ENCODE measurements around the gene MED6.
A peak's percentile ranks its signal among the peaks of the same experiment; 100 is the strongest.

The MED6 gene, protein sequence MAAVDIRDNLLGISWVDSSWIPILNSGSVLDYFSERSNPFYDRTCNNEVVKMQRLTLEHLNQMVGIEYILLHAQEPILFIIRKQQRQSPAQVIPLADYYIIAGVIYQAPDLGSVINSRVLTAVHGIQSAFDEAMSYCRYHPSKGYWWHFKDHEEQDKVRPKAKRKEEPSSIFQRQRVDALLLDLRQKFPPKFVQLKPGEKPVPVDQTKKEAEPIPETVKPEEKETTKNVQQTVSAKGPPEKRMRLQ

GRCh38 chr14:70600382-70601157 lies at the start of gene MED6:
TSS of gene MED6 (minus strand) at chr14:70600655. CDS start at chr14:70600637, 18 bp downstream.
- peak; percentile 84 to 88 for DNase-seq (ENCODE audit: low read depth in 2 of 2)

DNA sequence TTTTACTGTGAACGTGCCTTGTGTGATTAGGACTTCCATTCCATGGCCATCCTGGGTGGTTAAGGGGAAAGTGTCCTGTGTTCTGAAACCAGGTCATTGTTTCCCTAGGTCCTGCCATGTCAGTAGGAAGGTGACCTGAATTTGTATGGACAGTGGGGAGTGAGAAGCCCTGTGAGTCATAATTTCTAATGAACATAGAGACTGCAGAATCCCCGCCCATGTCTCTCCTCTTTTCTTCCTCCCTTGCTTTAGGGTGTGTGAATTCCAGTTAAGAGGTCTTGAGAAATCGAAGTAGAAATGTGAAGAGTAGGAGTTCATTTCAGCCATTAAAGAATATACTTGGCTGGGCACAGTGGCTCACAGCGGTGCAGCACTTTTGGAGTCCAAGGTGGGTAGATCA lies 49.3 kb upstream of the MED6 start:
- no peak for DNase-seq (ENCODE audit: low read depth in 2 of 2)

DNA sequence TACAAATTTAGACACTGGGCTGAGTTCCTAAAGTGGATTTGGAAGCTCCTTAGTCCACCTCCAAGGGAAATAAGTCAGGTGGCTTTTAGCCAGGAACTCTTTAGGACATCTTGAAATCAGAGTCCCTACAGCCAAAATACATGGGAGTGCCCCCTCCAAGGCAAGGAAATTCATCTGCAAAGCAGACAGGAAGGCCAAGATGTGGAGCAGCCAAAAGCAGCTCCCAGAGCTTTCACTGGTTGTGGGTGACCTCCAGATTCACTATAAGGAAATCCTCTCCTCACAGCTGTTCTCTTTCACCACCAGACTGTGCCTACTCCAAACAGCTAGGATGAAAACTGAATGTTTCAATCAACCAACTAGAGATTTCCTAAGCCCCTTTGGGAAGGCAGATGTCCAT lies 47.9 kb upstream of the MED6 start:
- no peak for DNase-seq (ENCODE audit: low read depth in 2 of 2)

GRCh38 chr14:70646705-70647104 lies 46.2 kb upstream of the MED6 start:
- no peak for DNase-seq (ENCODE audit: low read depth in 2 of 2)

GRCh38 chr14:70645892-70646291 lies 45.4 kb upstream of the MED6 start:
- no peak for DNase-seq (ENCODE audit: low read depth in 2 of 2)

DNA sequence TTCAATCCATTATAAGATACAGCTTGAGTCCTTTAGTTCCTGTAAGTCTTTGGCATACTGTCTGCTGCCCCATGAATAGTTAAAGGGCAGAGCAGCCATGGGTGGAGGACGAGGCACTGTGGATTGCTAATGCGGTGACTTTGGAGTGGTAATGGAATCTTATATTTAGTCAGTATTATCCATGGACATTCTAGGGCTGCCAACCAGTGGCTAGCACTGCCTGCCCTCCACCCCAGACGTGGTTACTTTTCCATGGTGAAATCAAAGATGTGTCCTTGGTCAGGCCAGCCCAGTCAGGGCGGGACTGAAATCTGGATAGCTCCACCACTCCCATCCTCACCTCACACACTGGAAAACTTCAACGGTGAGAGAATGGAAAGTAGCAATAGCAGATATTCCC lies 43.5 kb upstream of the MED6 start:
- no peak for DNase-seq (ENCODE audit: low read depth in 2 of 2)

- DNase-seq (ENCODE audit: low read depth in 2 of 2), result no peak
Measured at GRCh38 chr14:70642303-70643235, 42.1 kb upstream of the MED6 start.

- no peak for DNase-seq (ENCODE audit: low read depth in 2 of 2)
Measured at GRCh38 chr14:70641548-70642302, 41.3 kb upstream of the MED6 start, which contains the start of gene TTC9. TSS of gene TTC9 (plus strand) at chr14:70641916. CDS start at chr14:70642130, 214 bp downstream.

DNA sequence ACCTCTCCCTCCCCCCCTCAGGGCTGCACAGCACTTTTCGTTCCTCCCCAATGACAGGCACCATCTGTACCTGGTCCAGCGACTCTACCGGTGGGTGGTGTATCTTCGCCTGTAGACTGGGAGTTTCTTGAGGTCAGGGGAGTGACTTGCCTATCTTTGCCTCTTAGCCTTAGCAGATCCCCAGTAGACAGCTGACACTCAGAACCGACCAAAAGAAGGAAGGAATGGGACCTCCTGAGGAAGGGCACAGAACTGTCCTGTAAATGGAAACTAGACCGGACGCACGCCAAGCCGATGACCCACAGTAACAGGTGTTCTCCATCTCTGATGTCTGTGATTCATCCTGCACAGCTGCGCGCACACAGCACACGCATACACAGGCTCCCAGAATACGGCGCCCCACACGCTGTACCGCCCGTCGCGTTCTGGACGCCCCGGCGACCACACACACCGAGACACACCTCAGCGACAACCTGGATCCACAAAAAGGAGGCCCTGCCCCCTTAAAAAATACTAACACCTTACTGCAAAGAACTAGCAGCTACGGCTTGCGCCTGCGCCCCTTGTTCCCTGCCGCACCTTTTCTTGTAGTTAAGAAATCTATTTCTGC lies 40.6 kb upstream of the MED6 start:
- DNase-seq (ENCODE audit: low read depth in 2 of 2), result no peak

DNA sequence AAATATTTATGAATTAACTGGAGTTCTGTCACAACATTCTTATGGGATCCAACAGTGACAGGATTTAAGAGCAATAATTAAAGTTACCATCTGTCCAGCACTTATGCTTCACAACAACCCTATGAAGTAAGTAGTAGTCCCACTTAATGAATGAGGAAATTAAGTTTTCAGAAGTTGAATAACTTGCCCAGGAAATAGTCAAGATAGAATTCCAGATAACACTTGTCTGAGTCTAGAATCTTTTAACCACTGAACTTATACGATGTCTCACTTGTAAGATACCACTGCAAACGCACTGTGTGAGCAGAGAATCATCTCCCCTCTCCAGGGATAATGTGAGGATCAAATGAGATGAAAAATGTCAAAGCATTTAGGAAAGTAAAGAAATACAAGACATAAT lies 38.0 kb upstream of the MED6 start:
- DNase-seq (ENCODE audit: low read depth in 2 of 2), result no peak

GRCh38 chr14:70635971-70636595 lies 35.6 kb upstream of the MED6 start:
- no peak for DNase-seq (ENCODE audit: low read depth in 2 of 2)

DNA sequence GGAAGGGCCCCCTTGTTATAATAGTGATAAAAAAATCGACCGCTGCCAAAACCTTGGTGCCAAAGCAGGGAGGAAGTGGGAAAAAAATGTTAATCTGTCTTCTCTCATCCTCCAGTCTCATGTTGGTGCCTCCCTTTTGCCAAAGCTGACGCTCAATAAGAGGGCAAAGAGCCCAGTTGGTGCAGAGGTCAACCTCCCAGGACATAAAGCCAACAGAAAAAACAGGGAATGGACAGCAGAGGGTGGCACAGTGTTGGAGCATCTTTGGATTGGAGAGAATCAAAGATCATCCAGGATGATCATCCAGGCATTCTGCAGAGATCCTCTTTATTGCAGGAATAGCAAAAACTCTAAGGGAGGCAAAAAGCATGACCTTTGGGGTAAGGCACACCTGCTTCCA lies 31.5 kb upstream of the MED6 start:
- DNase-seq (ENCODE audit: low read depth in 2 of 2), result no peak

DNA sequence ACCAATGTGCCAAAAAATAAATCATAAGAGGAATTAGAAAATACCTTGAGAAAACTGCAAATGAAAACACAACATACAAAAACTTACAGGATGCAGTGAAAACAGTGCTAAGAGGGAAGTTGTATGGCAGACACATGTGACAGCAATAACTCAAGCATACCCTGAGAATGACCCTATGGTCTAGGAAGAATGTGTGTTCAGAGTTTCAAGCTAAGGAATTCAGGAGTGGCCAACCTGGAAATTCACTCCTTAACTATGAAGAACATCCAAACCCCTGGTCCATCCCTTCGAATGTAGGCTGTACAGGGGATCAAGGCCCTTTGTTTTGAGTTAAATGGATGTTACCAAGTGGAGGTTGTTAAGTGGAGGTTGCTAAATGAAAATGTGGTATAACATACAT lies 24.5 kb upstream of the MED6 start:
- no peak for DNase-seq (ENCODE audit: low read depth in 2 of 2)

- no peak for DNase-seq (ENCODE audit: low read depth in 2 of 2)
Measured at GRCh38 chr14:70622111-70622712, 21.8 kb upstream of the MED6 start.

DNA sequence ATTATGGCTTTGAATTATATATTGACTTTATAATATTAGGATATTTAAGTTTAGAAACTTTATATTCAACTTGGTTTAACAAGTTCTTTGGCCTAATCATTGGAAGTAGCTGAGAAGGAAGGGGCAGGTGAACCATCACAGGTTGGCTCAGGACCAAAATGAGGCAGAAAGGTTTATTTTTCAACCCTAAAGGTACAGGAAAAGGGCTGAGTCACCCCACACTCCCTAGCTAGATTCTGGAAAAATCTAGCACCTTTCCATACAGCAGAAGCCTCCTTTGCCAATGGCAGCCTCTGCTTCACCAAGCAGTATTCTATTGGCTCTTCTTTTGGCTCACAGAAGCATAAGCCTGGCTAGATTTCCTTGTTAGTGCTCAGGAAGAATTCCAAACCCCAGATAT lies 19.3 kb upstream of the MED6 start:
- no peak for DNase-seq (ENCODE audit: low read depth in 2 of 2)

DNA sequence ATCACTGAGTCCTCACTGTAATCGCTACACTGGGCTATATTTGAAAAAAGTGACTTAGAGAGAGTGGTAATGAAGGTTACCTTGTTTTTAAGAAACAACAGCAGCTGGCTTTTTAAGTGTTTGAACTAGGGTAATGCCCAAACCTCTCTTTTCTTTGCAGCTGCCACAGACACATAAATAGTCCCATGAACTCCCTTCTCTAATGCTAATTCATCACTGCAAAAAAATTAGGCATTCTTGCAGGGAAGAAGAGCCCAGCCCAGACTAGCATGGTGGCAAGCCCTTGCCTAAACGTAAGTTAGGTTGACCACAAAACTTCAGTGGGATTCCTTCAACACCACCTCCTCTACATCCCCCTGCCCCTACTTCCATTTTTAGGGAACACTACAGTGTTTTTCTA lies 17.9 kb upstream of the MED6 start:
- DNase-seq (ENCODE audit: low read depth in 2 of 2), result no peak

DNA sequence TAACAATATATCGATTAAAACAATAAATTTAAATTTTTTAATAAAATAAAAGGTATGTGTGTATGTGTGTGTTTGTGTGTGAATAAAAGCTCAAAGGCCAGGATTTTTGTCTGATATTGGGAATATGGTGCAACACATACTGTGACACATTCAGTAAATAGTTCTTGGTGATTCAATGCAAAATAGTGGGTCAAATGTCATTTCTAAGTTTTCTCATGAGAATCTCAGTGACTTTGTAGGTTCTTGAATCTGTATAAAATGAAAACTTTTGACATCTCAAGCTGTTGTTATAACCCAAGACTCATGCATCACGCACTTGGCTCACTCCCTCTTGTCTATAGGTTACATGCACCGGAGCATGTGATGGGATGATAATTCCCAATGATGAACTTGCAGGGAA lies 16.2 kb upstream of the MED6 start:
- DNase-seq (ENCODE audit: low read depth in 2 of 2), result no peak

DNA sequence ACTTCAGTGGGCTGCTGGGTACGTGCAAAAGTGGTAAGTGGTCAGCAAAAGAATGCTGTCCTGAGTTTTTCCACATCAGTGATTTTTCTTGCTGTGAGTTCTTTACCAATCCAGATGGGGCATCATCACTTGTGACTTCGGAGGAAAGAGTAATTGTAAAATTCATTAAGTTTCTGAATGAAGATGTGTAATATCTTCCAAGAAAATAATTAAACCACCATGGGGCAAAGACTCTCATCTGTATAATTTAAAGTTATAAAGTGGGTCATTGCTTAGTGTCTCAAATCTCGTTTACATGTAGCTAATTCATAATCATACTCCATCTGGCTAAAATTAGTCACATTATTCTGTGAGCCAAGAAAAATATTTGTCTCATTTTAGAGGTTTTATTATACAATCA lies 10.8 kb upstream of the MED6 start:
- no peak for DNase-seq (ENCODE audit: low read depth in 2 of 2)

GRCh38 chr14:70602254-70602653 lies 1.8 kb upstream of the MED6 start:
- DNase-seq (ENCODE audit: low read depth in 2 of 2), result no peak

DNA sequence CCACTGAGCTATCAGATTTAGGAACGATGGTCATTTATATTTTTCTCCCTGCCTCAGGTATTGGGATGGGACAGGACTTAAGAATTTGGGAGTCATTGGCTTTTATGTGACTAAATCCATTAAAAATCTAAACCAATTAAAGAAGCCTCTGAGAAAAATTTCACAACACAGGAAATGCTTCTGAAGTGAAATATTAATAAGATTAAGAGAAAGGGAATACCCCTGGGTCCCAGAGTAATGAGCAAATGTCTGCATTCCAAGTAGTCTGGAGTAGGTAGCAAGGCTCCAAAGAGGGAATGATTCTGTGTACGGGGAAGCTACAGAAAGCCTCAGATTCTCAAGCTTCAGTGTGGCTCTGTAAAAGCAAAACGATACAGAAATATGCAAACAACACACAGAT lies 707 bp upstream of the MED6 start:
- DNase-seq (ENCODE audit: low read depth in 2 of 2), result peak; percentile 22 to 39
